Fibroblast of lung (primary cell): Measurements from ENCODE around the gene MYO3B.

Source experiments
- EZH2 ChIP-seq: IDR thresholded peaks from 2 replicates; pipeline ENCODE4 v1.5.1; 2012; ENCODE audit warnings: low read length, control low read depth, mild to moderate bottlenecking; ENCODE audit errors: missing control alignments
- TF ChIP-seq, protein P1 (sequence below), 2 donors: IDR thresholded peaks in 1 of 2; conservative IDR thresholded peaks in 1 of 2; 1 replicate in 1 of 2; 2 replicates in 1 of 2; pipeline ENCODE4 v1.5.1; 2011 to 2012; ENCODE audit warnings: low read length in 2 of 2, control low read depth in 1 of 2, inconsistent platforms in 1 of 2, low read depth in 1 of 2, mild to moderate bottlenecking in 1 of 2

DNA sequence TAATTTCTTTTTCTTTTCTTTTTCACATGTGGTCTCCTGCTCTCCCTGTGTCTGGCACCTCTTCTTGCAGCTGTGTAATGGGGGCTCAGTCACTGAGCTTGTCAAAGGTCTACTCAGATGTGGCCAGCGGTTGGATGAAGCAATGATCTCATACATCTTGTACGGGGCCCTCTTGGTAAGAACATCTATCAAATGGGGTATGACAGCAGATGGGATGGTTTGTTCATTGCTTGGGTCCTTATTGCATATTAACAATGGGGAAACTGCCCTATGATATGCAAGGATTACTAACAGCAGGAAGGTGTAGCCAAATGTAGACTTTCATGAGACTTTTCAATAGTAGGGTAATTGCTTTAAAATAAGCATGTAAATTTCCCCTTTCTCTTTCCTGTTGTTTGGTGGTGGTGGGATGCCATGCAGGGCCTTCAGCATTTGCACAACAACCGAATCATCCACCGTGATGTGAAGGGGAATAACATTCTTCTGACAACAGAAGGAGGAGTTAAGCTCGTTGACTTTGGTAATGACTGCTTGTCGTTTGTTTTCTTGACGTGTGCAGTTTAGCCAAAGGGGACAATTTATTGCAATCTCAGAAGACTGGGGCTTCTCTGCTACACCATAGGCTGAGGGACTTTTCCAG is 36.5 kb downstream of the MYO3B start:
- TF ChIP-seq, protein P1, sequence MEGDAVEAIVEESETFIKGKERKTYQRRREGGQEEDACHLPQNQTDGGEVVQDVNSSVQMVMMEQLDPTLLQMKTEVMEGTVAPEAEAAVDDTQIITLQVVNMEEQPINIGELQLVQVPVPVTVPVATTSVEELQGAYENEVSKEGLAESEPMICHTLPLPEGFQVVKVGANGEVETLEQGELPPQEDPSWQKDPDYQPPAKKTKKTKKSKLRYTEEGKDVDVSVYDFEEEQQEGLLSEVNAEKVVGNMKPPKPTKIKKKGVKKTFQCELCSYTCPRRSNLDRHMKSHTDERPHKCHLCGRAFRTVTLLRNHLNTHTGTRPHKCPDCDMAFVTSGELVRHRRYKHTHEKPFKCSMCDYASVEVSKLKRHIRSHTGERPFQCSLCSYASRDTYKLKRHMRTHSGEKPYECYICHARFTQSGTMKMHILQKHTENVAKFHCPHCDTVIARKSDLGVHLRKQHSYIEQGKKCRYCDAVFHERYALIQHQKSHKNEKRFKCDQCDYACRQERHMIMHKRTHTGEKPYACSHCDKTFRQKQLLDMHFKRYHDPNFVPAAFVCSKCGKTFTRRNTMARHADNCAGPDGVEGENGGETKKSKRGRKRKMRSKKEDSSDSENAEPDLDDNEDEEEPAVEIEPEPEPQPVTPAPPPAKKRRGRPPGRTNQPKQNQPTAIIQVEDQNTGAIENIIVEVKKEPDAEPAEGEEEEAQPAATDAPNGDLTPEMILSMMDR (conservative IDR thresholded peaks at IDR 0.05 in 1 of 2, IDR thresholded peaks at IDR 0.05 in 1 of 2; ENCODE audit: low read depth in 1 of 2, low read length in 2 of 2) = no peak
- TF ChIP-seq EZH2 = no peak
